ENCODE measurements around the gene FAM181B.

FAM181B gene

GRCh38 chr11:82682003-82682751 is 51.5 kb downstream of the FAM181B start:
- DNase-seq (ENCODE audit: low read depth, low spot score) = no peak

- DNase-seq (ENCODE audit: low read depth, low spot score) = no peak
These were observed 53.4 kb downstream of the FAM181B start for GRCh38 chr11:82680252-82680651.

All from iPS DF 19.7 (cell line).